ENCODE measurements around the gene LY86. TPM values are rescaled to one million over a fixed set of nuclear protein-coding genes. Genes with fewer than 3 reads are reported as not detected.

Gene LY86
- total RNA-seq, 1 experiment from 2014 or later: not detected

GRCh38 chr6:6579281-6579680 lies 9.2 kb upstream of the LY86 start (continued):
- no peak for TF ChIP-seq ZNF425 (CRISPR knock-in tag; conservative IDR thresholded peaks at IDR 0.05)

GRCh38 chr6:6580225-6580856 lies 8.2 kb upstream of the LY86 start:
- no peak for TF ChIP-seq SOX15 (CRISPR knock-in tag; IDR thresholded peaks at IDR 0.05)
- TF ChIP-seq CREB1 (CRISPR knock-in tag; IDR thresholded peaks at IDR 0.05): no peak
- TF ChIP-seq E2F4 (CRISPR knock-in tag; IDR thresholded peaks at IDR 0.05; ENCODE audit: borderline replicate concordance, low read depth): no peak
- TF ChIP-seq USF2 (CRISPR knock-in tag; IDR thresholded peaks at IDR 0.05): no peak
- no peak for TF ChIP-seq IRF2 (CRISPR knock-in tag; IDR thresholded peaks at IDR 0.05; ENCODE audit: borderline replicate concordance, low read depth)
- peaks cover 42% of the 10 kb centered on the region for H3K9me3 Mint-ChIP-seq
- H3K4me1 Mint-ChIP-seq: no peaks in the 10 kb centered on the region
- peaks cover 3% of the 10 kb centered on the region for H3K27me3 Mint-ChIP-seq (ENCODE audit: low read depth)
- H3K4me3 Mint-ChIP-seq: no peak overlapping the region
- H3K27ac Mint-ChIP-seq: no peak overlapping the region
- no peak for DNase-seq (ENCODE audit: low spot score)
- no peak for ATAC-seq
- POLR2A ChIA-PET: no interaction called here
- H3K36me3 Mint-ChIP-seq: peaks cover 5% of the 10 kb centered on the region
- CTCF ChIA-PET: no interaction called here

GRCh38 chr6:6581054-6581453 lies 7.5 kb upstream of the LY86 start:
- ChIA-PET CTCF (no interaction called here), POLR2A (no interaction called here)

More at GRCh38 chr6:6581054-6581453, 7.5 kb upstream of the LY86 start:
- no peak for ATAC-seq
- TF ChIP-seq SOX15 (CRISPR knock-in tag; IDR thresholded peaks at IDR 0.05) (no peak), PRRX2 (CRISPR knock-in tag; IDR thresholded peaks at IDR 0.05) (no peak), SP1 (CRISPR knock-in tag; conservative IDR thresholded peaks at IDR 0.05) (no peak), ZBTB43 (CRISPR knock-in tag; IDR thresholded peaks at IDR 0.05) (no peak), ZNF232 (CRISPR knock-in tag; IDR thresholded peaks at IDR 0.05) (no peak), ZNF512 (CRISPR knock-in tag; IDR thresholded peaks at IDR 0.05; ENCODE audit: borderline replicate concordance) (no peak), OVOL2 (CRISPR knock-in tag; IDR thresholded peaks at IDR 0.05; ENCODE audit: borderline replicate concordance) (no peak), HMGXB4 (CRISPR knock-in tag; IDR thresholded peaks at IDR 0.05) (no peak), ZSCAN18 (CRISPR knock-in tag; IDR thresholded peaks at IDR 0.05) (no peak), MLX (CRISPR knock-in tag; IDR thresholded peaks at IDR 0.05) (no peak), JUN (CRISPR knock-in tag; IDR thresholded peaks at IDR 0.05) (no peak), NR1H2 (CRISPR knock-in tag; IDR thresholded peaks at IDR 0.05) (no peak), GTF2I (CRISPR knock-in tag; conservative IDR thresholded peaks at IDR 0.05) (no peak)
- H3K9me3 Mint-ChIP-seq: peaks cover 39% of the 10 kb centered on the region
- peaks cover 5% of the 10 kb centered on the region for H3K36me3 Mint-ChIP-seq
- H3K27me3 Mint-ChIP-seq (ENCODE audit: low read depth): peaks cover 3% of the 10 kb centered on the region
- H3K4me3 Mint-ChIP-seq: no peak overlapping the region
- DNase-seq (ENCODE audit: low spot score): no peak
- no peaks in the 10 kb centered on the region for H3K4me1 Mint-ChIP-seq
- H3K27ac Mint-ChIP-seq: no peak overlapping the region

Data from WTC11 (cell line).